Ovary (tissue), 3 donors: ENCODE data around the gene MINPP1.

Experiments
- EP300 ChIP-seq: sonication (generic); formaldehyde crosslinking; IDR thresholded peaks from one replicate; pipeline ENCODE4 v1.6.1; 2017; ENCODE audit warnings: antibody characterized with exemption
- POLR2A ChIP-seq: fragments of 450-650 bp; IDR thresholded peaks from one replicate; pipeline ENCODE4 v1.6.1; 2017; ENCODE audit warnings: antibody characterized with exemption, mild to moderate bottlenecking, moderate library complexity
- TF ChIP-seq, protein P1 (sequence below), 3 donors: fragments of 450-650 bp in 2 of 3; fragments of 200-600 bp in 1 of 3; IDR thresholded peaks; one replicate each; pipeline versions ENCODE4 v1.5.1 to v1.8.0; 2016 to 2022; ENCODE audit warnings: antibody characterized with exemption in 3 of 3, mild to moderate bottlenecking in 1 of 3
- donor health status: DM: no; HTN: no; CAD: no.

DNA sequence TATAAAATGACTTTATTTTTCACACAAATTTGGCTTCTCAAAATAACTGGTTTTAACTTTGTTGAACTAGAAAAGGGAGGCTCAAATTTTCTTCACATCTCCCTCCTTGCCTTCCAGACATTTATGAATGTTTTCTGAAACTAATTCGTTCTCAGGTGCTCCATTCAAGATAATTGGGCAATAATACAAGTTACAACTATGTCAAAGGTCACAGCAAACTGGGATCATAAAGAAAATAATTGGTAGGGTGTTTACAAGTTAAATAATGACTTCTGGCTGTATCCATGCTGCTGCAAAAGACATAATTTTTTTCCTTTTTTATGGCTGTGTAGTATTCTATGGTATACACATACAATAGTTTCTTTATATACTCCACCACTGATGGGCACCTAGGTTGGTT, 75.3 kb downstream of the MINPP1 start:
- TF ChIP-seq, protein P1, sequence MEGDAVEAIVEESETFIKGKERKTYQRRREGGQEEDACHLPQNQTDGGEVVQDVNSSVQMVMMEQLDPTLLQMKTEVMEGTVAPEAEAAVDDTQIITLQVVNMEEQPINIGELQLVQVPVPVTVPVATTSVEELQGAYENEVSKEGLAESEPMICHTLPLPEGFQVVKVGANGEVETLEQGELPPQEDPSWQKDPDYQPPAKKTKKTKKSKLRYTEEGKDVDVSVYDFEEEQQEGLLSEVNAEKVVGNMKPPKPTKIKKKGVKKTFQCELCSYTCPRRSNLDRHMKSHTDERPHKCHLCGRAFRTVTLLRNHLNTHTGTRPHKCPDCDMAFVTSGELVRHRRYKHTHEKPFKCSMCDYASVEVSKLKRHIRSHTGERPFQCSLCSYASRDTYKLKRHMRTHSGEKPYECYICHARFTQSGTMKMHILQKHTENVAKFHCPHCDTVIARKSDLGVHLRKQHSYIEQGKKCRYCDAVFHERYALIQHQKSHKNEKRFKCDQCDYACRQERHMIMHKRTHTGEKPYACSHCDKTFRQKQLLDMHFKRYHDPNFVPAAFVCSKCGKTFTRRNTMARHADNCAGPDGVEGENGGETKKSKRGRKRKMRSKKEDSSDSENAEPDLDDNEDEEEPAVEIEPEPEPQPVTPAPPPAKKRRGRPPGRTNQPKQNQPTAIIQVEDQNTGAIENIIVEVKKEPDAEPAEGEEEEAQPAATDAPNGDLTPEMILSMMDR (IDR thresholded peaks at IDR 0.05), result no peak
- TF ChIP-seq POLR2A, result no peak
- TF ChIP-seq EP300, result no peak
